Loucy (cell line): ENCODE data around the gene DLGAP1.

Experiments
- H2AFZ ChIP-seq: fragments of 200-600 bp; sonication (generic); 2 replicates; pipeline ENCODE4 v1.6.0; 2016; ENCODE audit warnings: antibody characterized with exemption, mild to moderate bottlenecking, low read length, moderate library complexity
- H3F3A ChIP-seq: fragments of 200-600 bp; 2 replicates; pipeline ENCODE4 v1.6.0; 2016; ENCODE audit warnings: antibody characterized with exemption, low read depth, mild to moderate bottlenecking
- H3K27me3 ChIP-seq: fragments of 200-600 bp; sonication (generic); 2 replicates; pipeline ENCODE4 v1.6.1; 2014; ENCODE audit warnings: low read length, mild to moderate bottlenecking; ENCODE audit not compliant: insufficient read depth, poor library complexity, severe bottlenecking
- H3K36me3 ChIP-seq: fragments of 200-600 bp; sonication (generic); 2 replicates; pipeline ENCODE4 v1.6.1; 2016; ENCODE audit warnings: low read length; ENCODE audit not compliant: insufficient read depth
- H3K4me1 ChIP-seq: fragments of 200-600 bp; sonication (generic); 2 replicates; pipeline ENCODE4 v1.5.1; 2014; ENCODE audit warnings: low read length, mild to moderate bottlenecking; ENCODE audit not compliant: insufficient read depth, poor library complexity, severe bottlenecking
- H3K4me2 ChIP-seq: fragments of 200-600 bp; sonication (generic); 2 replicates; pipeline ENCODE4 v1.6.0; 2014; ENCODE audit warnings: antibody characterized with exemption, low read length, low read depth, mild to moderate bottlenecking; ENCODE audit not compliant: poor library complexity, severe bottlenecking
- H3K4me3 ChIP-seq: fragments of 200-600 bp; sonication (generic); 2 replicates; pipeline ENCODE4 v1.5.1; 2014; ENCODE audit warnings: low read length, mild to moderate bottlenecking, mixed read lengths; ENCODE audit not compliant: poor library complexity, severe bottlenecking
- H3K79me2 ChIP-seq: fragments of 200-600 bp; sonication (generic); 2 replicates; pipeline ENCODE4 v1.6.1; 2014; ENCODE audit warnings: low read length; ENCODE audit not compliant: insufficient read depth
- H3K9ac ChIP-seq: fragments of 200-600 bp; sonication (generic); 2 replicates; pipeline ENCODE4 v1.6.0; 2014; ENCODE audit warnings: mild to moderate bottlenecking, low read depth, low read length, moderate library complexity; ENCODE audit not compliant: poor library complexity, severe bottlenecking
- H3K9me2 ChIP-seq: fragments of 200-600 bp; sonication (generic); replicated peaks from 2 replicates; pipeline ENCODE4 v1.6.1; 2016; ENCODE audit warnings: low read depth, low read length, mixed read lengths
- H3K9me3 ChIP-seq: fragments of 200-600 bp; sonication (generic); 2 replicates; pipeline ENCODE4 v1.6.1; 2014; ENCODE audit warnings: mild to moderate bottlenecking, antibody characterized with exemption, low read length, low read depth; ENCODE audit not compliant: insufficient read depth
- H4K20me1 ChIP-seq: fragments of 200-600 bp; sonication (generic); 2 replicates; pipeline ENCODE4 v1.6.0; 2014; ENCODE audit warnings: antibody characterized with exemption, low read length, mild to moderate bottlenecking; ENCODE audit not compliant: insufficient read depth, poor library complexity, severe bottlenecking
- EZH2phosphoT487 ChIP-seq: fragments of 200-600 bp; IDR thresholded peaks from 2 replicates; pipeline ENCODE4 v1.6.1; 2018; ENCODE audit warnings: antibody characterized with exemption, mild to moderate bottlenecking, moderate library complexity, borderline replicate concordance
- TF ChIP-seq, protein P1 (sequence below): fragments of 200-600 bp; sonication (generic); conservative IDR thresholded peaks from 2 replicates; pipeline ENCODE4 v1.5.1; 2014; ENCODE audit warnings: mild to moderate bottlenecking, antibody characterized with exemption, low read length

DLGAP1 gene

DNA sequence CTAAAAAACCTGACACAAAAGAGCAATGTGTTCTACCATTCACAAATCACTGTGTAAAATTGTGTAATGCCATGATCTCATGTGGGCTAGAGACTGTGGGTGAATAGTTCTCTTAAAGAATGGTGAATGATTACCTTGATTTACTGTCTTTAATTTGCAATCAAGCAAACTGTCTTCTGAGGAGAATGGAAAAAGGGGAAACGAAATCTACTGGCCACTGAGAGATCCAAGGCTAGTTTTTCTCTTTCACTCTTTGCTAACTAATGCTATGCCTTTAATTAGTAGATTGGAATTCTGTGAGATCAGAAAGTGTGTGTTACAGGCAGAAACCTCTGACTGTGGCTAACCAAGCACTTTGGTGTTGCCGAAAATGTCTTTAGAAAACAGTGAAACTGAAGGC, 582.5 kb downstream of the DLGAP1 start:
- Histone ChIP-seq H3K4me1 (no peaks in the 10 kb centered on the region), H3F3A (no peaks in the 10 kb centered on the region), H3K9me3 (no peaks in the 10 kb centered on the region), H3K27me3 (no peaks in the 10 kb centered on the region), H2AFZ (no peak overlapping the region), H3K79me2 (no peaks in the 10 kb centered on the region), H3K4me3 (no peak overlapping the region), H3K9ac (no peak overlapping the region), H4K20me1 (no peaks in the 10 kb centered on the region), H3K9me2 (0 out of 2 replicates have a peak, but pooled peaks cover 4% of the 10 kb centered on the region), H3K4me2 (no peak overlapping the region), H3K36me3 (no peaks in the 10 kb centered on the region)
- TF ChIP-seq EZH2phosphoT487 = no peak
- TF ChIP-seq, protein P1, sequence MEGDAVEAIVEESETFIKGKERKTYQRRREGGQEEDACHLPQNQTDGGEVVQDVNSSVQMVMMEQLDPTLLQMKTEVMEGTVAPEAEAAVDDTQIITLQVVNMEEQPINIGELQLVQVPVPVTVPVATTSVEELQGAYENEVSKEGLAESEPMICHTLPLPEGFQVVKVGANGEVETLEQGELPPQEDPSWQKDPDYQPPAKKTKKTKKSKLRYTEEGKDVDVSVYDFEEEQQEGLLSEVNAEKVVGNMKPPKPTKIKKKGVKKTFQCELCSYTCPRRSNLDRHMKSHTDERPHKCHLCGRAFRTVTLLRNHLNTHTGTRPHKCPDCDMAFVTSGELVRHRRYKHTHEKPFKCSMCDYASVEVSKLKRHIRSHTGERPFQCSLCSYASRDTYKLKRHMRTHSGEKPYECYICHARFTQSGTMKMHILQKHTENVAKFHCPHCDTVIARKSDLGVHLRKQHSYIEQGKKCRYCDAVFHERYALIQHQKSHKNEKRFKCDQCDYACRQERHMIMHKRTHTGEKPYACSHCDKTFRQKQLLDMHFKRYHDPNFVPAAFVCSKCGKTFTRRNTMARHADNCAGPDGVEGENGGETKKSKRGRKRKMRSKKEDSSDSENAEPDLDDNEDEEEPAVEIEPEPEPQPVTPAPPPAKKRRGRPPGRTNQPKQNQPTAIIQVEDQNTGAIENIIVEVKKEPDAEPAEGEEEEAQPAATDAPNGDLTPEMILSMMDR = no peak

DNA sequence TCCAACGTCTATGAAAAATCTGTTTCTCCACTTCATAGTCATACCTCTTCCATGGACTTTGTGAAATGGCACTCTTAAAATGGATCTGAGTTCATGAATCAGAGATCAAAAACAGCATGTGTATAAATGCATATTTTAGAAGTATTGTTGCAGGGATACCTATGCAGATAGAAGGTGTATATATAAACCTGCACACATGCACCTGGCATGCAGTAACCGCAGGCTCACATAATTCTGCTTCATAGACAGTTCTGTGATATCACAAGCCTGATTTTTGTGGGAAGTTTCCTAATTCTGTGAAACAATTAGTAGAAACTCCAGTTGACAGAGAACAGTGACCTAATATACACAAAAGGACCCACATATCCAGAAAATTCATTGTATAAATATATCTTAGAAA, 583.4 kb downstream of the DLGAP1 start:
- Histone ChIP-seq H3K36me3 (no peaks in the 10 kb centered on the region), H3F3A (no peaks in the 10 kb centered on the region), H3K9me3 (no peaks in the 10 kb centered on the region), H3K4me3 (no peak overlapping the region), H4K20me1 (no peaks in the 10 kb centered on the region), H3K79me2 (no peaks in the 10 kb centered on the region), H3K4me2 (no peak overlapping the region), H3K4me1 (no peaks in the 10 kb centered on the region), H2AFZ (no peak overlapping the region), H3K9me2 (0 out of 2 replicates have a peak, but pooled peaks cover 4% of the 10 kb centered on the region), H3K27me3 (no peaks in the 10 kb centered on the region), H3K9ac (no peak overlapping the region)
- no peak for TF ChIP-seq EZH2phosphoT487
- TF ChIP-seq, protein P1 = no peak

DNA sequence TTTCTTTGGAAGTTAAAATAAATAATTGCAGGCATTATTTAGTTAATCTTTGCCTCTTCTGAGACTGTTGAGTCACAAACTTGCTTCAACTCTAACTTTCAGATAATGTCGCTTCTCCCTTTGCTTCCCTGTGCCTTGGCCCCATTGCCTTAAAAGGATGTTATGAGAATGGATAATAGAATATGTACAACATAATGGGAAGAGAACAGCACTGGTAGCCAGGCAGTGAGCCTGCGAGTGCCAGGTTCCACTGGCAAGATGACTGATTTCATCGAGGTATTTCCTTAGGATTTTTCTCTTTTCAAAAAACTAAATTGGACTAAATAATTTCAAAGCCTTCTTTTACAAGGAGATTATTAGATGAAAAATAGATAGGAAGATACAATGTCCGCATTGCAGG, 584.2 kb downstream of the DLGAP1 start:
- no peak overlapping the region for H3K9ac ChIP-seq

More for the DNA sequence above, 584.2 kb downstream of the DLGAP1 start:
- Histone ChIP-seq H3K79me2 (no peaks in the 10 kb centered on the region), H3F3A (no peaks in the 10 kb centered on the region), H3K4me3 (no peak overlapping the region), H4K20me1 (no peaks in the 10 kb centered on the region), H3K27me3 (no peaks in the 10 kb centered on the region), H3K9me2 (no peaks in the 10 kb centered on the region), H3K9me3 (no peaks in the 10 kb centered on the region), H3K4me1 (no peaks in the 10 kb centered on the region), H2AFZ (no peak overlapping the region), H3K36me3 (no peaks in the 10 kb centered on the region), H3K4me2 (no peak overlapping the region)
- no peak for TF ChIP-seq EZH2phosphoT487
- TF ChIP-seq, protein P1 = no peak
